Epithelial cell of esophagus (primary cell): Measurements from ENCODE around the gene ADGRG7.
A peak's percentile ranks its signal among the peaks of the same experiment; 100 is the strongest.

Experiments used
- DNase-seq: peaks from one replicate; pipeline ENCODE4 v3.0.0; 2010; ENCODE audit warnings: low read depth
- H3K4me3 ChIP-seq: 2 replicates; pipeline ENCODE4 v1.5.1; 2011; ENCODE audit warnings: mild to moderate bottlenecking, low read length, control low read depth
- TF ChIP-seq, protein P1 (sequence below): IDR thresholded peaks from 2 replicates; pipeline ENCODE4 v1.5.1; 2011; ENCODE audit warnings: low read depth, mild to moderate bottlenecking, low read length, control low read depth, inconsistent platforms; ENCODE audit not compliant: insufficient read depth; ENCODE audit errors: missing control alignments

ADGRG7 gene

DNA sequence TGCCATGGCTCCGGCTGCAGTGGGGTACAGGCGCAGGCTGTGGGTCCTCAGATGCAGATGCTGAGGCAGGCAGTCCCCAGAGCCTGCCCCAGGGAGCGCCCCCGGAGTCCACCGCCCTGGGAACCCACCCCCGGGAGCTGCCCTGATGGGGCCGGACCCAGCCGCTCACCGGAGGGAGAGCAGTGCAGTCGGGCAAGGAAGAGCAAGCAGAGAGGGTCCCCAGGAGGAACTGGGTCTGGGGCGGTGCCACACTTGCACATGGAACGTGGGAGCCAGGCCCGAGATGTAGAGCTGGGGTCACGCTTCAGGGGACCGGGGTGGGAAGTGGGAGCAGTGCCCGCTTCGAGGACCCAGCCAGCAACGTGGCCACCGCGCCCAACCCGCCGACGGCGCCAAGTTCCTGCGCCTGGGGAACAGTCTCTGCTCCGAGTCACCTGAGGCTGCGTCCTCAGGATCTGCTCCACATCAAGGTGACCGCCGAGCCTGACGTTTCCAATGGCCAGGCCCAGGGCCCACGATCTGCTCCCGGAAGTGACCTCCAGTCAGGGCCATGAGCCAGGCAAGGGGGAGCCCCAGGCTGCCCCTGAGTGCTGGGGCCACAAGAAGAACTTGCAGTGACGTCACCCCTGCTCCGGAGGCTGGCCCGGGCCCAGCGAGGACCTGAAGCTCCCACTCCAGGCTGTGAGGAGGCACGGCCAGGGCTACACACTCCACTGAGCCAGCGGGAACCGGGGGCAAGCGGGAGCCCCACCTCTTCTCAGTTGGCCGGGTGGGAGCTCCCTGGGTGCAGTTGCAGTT, 72.9 kb downstream of the ADGRG7 start:
- no peak for DNase-seq
- H3K4me3 ChIP-seq = no peak overlapping the region

DNA sequence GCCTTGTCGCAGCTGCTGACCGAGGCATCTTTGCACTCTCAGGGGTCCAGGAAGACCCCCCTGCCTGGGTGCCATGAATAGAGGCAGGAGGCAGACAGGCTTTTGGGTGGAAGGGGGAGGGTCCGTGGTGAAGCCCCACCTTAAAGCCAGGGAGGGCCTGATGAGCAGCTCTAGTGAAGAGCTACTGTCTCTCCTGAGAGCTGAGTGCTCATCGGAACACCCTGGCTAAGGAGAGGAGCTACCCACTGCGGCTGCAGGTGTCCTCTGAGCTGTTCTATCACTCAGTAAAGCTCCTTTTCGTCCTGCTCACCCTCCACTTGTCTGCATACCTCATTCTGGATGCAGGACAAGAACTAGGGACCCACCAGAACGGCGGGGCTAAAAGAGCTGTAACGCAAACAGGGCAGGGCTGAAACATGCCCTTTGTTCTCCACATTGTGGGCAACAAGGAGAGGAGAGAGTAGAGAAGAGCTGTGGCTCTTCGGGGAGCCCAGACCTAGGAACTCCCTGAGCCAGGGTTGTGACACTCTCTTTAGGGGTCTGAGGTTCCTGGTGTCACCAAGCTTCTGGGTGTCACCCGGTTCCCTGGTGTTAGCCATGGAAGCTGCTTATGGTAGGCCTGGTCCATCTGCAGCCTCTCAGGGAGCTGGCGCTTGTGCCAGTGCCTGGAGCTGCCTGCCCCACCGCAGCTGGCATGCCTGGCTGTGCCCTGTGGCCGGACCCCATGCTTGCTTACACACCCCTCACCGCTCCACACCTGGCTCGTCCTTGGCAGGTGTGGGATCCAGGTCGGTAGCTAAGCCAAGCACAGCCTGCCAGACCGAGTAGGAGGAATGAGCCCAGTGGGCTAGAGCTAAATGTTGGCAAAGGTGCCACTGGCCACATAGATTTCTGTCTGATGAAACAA, 73.7 kb downstream of the ADGRG7 start:
- TF ChIP-seq, protein P1, sequence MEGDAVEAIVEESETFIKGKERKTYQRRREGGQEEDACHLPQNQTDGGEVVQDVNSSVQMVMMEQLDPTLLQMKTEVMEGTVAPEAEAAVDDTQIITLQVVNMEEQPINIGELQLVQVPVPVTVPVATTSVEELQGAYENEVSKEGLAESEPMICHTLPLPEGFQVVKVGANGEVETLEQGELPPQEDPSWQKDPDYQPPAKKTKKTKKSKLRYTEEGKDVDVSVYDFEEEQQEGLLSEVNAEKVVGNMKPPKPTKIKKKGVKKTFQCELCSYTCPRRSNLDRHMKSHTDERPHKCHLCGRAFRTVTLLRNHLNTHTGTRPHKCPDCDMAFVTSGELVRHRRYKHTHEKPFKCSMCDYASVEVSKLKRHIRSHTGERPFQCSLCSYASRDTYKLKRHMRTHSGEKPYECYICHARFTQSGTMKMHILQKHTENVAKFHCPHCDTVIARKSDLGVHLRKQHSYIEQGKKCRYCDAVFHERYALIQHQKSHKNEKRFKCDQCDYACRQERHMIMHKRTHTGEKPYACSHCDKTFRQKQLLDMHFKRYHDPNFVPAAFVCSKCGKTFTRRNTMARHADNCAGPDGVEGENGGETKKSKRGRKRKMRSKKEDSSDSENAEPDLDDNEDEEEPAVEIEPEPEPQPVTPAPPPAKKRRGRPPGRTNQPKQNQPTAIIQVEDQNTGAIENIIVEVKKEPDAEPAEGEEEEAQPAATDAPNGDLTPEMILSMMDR = no peak
- no peak overlapping the region for H3K4me3 ChIP-seq
- DNase-seq = no peak

More for the DNA sequence above, 72.9 kb downstream of the ADGRG7 start:
- TF ChIP-seq, protein P1 = no peak

DNA sequence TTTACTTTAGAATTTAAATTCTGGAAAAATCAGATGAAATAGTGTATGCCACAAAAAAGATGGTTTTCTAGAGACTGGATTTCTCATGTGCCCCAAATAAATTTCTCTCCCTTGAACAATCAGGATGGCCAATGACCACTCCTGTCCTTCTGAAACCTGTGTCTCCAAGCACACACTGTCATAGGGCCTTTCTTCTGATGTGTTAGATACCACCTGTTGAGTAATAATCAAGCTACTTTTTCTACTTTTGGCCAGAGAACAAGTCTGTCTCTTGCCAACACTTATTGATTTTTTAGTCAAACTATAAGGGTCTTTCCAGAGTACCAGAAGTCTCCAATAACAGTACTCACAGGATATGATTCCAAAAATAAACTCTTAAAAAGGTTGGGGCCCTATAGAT, 83.8 kb downstream of the ADGRG7 start:
- TF ChIP-seq, protein P1 = no peak
- DNase-seq = no peak
- no peak overlapping the region for H3K4me3 ChIP-seq

DNA sequence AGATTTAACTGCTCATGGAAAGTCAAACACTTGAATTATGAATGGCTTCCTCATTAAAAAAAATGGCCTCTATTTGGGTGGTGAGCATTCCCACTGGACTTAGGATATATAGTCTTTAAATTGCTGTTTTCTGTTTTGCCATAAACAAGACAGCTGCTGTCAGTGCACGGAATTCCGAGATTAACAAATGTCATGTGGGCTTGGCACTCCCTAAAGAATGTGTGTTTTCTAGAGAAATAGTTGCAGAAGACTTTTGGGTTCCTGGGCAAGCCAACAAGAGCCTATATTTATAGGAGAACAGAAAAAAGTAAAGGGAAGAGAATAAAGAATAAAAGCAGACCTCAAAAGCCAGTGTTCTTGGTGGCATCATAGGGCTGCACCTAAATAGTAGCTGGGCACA, 86.3 kb downstream of the ADGRG7 start:
- no peak for DNase-seq

DNA sequence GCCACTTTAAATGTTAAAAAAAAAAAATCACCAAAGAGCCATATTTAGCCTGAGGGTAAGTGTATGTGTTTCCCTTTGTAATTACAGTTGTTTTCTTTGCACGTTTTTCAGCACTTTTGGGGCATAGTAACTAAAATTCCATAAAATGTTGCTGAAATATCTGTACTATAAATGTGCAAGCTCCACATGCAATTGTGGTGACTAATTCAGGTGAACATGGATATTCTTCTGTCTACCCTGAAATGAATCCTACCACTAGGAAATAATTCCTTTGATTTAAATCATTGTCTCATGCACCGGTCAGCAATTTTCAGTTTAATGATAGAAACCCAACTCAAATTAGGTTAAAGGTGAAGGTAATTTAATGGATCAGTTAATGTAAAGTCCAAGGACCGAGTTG, 86.8 kb downstream of the ADGRG7 start:
- DNase-seq = peak; percentile 53
- no peak overlapping the region for H3K4me3 ChIP-seq
- TF ChIP-seq, protein P1 = no peak

More for the DNA sequence above, 86.3 kb downstream of the ADGRG7 start:
- H3K4me3 ChIP-seq = no peak overlapping the region
- TF ChIP-seq, protein P1 = no peak

DNA sequence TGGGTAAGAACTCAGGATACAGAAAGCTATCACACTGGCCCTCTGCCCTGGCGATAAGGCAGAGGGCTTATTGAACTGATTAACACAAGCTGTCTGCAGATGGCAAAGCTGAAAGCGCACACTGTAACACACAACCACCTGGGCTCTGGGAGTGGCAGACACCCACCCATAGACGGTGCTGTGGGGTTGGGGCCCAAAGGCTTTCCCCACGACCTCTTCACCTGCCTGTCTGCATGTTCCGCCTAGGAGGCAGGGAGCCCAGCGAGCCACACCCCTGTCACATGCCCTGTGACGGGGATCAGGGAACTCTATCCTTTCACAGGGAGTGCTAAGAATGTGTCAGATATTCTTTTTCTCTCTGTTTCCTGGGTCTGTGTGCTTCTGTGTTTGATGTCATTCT, 87.8 kb downstream of the ADGRG7 start:
- H3K4me3 ChIP-seq = no peak overlapping the region
- DNase-seq = no peak

More for the DNA sequence above, 87.8 kb downstream of the ADGRG7 start:
- TF ChIP-seq, protein P1 = no peak
